Measurements from ENCODE around the gene SPEM2. TPM values are rescaled to one million over a fixed set of nuclear protein-coding genes. Genes with fewer than 3 reads are reported as not detected.

SPEM2 gene
- total RNA-seq, 6 experiments from 2014 or later: not detected

DNA sequence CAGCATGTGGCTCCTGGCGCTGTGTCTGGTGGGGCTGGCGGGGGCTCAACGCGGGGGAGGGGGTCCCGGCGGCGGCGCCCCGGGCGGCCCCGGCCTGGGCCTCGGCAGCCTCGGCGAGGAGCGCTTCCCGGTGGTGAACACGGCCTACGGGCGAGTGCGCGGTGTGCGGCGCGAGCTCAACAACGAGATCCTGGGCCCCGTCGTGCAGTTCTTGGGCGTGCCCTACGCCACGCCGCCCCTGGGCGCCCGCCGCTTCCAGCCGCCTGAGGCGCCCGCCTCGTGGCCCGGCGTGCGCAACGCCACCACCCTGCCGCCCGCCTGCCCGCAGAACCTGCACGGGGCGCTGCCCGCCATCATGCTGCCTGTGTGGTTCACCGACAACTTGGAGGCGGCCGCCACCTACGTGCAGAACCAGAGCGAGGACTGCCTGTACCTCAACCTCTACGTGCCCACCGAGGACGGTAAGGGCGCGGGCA lies 17.1 kb upstream of the SPEM2 start:
- Mint-ChIP-seq H3K36me3 (ENCODE audit: low read depth) (peaks cover 17% of the 10 kb centered on the region), H3K9me3 (no peaks in the 10 kb centered on the region)

GRCh38 chr17:7408863-7409262 lies 16.6 kb upstream of the SPEM2 start:
- no peak overlapping the region for H3K4me3 Mint-ChIP-seq
- H3K36me3 Mint-ChIP-seq (ENCODE audit: low read depth): peaks cover 17% of the 10 kb centered on the region
- no peak for DNase-seq
- no peaks in the 10 kb centered on the region for H3K9me3 Mint-ChIP-seq
- H3K4me1 Mint-ChIP-seq (ENCODE audit: low read depth): peaks cover 25% of the 10 kb centered on the region
- no peak for TF ChIP-seq CTCF (IDR thresholded peaks at IDR 0.05)
- H3K27ac Mint-ChIP-seq: no peak overlapping the region
- H3K27me3 Mint-ChIP-seq (ENCODE audit: insufficient read depth): peaks cover 2% of the 10 kb centered on the region

More for the DNA sequence above, 17.1 kb upstream of the SPEM2 start:
- no peak overlapping the region for H3K4me3 Mint-ChIP-seq
- TF ChIP-seq CTCF (IDR thresholded peaks at IDR 0.05): no peak
- H3K4me1 Mint-ChIP-seq (ENCODE audit: low read depth): peaks cover 23% of the 10 kb centered on the region
- H3K27me3 Mint-ChIP-seq (ENCODE audit: insufficient read depth): peaks cover 2% of the 10 kb centered on the region
- no peak overlapping the region for H3K27ac Mint-ChIP-seq
- no peak for DNase-seq

DNA sequence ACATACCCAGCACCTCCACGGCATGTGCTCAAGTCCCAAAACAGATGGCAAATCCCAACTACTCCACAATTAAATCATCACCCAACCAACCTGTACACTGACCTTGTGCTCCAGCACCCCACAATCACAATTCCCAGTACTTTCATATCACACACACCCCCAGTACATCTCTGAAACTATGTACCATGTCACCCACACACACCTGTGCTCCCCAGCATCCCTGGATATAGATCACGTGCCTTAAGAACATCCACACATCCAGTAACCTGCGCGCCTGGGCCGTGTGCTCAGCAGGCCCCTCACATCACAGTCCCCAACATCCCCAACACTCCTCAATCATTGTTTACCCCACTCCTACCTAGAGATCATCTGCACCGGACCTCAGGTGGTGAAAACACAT lies 15.7 kb upstream of the SPEM2 start:
- peaks cover 2% of the 10 kb centered on the region for H3K27me3 Mint-ChIP-seq (ENCODE audit: insufficient read depth)

DNA sequence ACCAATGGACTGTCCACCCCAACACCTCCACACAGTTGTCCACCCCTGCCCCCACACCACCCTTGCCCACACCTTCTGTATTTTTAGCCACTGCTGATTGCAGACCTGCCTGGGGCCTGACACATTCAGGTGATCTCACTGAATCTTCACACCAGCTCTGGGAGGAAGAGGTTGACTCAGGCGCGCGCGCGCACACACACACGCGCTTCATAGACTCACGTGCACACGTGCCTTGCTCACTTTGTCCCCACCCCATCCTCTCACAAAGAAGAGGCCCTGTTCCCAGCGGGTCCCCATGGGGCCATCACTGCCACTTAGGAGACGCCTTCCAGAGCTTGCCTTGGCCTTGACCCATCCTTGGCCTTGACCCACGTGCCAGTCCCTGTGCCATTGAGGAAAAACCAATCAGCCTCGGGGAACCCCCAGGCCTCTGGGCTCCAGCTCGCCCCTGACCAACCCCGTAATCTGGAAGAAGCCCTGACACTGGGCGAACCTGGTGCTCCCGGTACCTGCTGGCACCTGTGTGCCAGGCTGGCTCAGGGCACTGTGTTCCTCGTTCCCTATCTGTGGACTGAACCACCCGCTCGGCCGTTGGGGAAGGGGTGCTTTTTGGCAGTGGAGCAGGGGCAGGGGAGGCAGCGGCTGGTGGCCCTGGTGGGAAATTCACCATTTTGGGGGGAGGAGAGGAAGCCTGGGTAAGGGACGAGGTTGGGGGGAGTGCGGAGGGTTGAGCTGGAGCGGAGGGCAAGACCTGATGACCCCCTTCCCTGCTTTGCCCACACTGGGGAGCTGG lies 14.6 kb upstream of the SPEM2 start:
- DNase-seq: no peak
- Mint-ChIP-seq H3K9me3 (no peaks in the 10 kb centered on the region), H3K27me3 (ENCODE audit: insufficient read depth) (peaks cover 2% of the 10 kb centered on the region), H3K4me1 (ENCODE audit: low read depth) (peaks cover 21% of the 10 kb centered on the region), H3K27ac (no peak overlapping the region), H3K4me3 (no peak overlapping the region), H3K36me3 (ENCODE audit: low read depth) (peaks cover 23% of the 10 kb centered on the region)
- no peak for TF ChIP-seq CTCF (IDR thresholded peaks at IDR 0.05)

More for the DNA sequence above, 15.7 kb upstream of the SPEM2 start:
- H3K9me3 Mint-ChIP-seq: no peaks in the 10 kb centered on the region
- H3K27ac Mint-ChIP-seq: no peak overlapping the region
- peaks cover 25% of the 10 kb centered on the region for H3K4me1 Mint-ChIP-seq (ENCODE audit: low read depth)
- DNase-seq: no peak
- TF ChIP-seq CTCF (IDR thresholded peaks at IDR 0.05): no peak
- H3K36me3 Mint-ChIP-seq (ENCODE audit: low read depth): peaks cover 17% of the 10 kb centered on the region
- H3K4me3 Mint-ChIP-seq: no peak overlapping the region

GRCh38 chr17:7411427-7411750 lies 14.0 kb upstream of the SPEM2 start:
- Mint-ChIP-seq H3K36me3 (ENCODE audit: low read depth) (peaks cover 27% of the 10 kb centered on the region), H3K4me1 (ENCODE audit: low read depth) (peaks cover 16% of the 10 kb centered on the region), H3K27ac (no peak overlapping the region), H3K9me3 (no peaks in the 10 kb centered on the region), H3K4me3 (no peak overlapping the region), H3K27me3 (ENCODE audit: insufficient read depth) (peaks cover 4% of the 10 kb centered on the region)
- no peak for DNase-seq
- TF ChIP-seq CTCF (IDR thresholded peaks at IDR 0.05): no peak
